Tibial artery (tissue), 4 donors: ENCODE data around the gene HAGHL.

Source experiments
- DNase-seq, 2 donors: peaks; one replicate each; pipeline ENCODE4 v3.0.0-alpha.2; 2019
- H3K27ac ChIP-seq, 2 donors: fragments of 200-600 bp; sonication (generic) in 1 of 2; 1 replicate in 1 of 2; 2 replicates in 1 of 2; pipeline ENCODE4 v1.5.1; 2018 to 2019; ENCODE audit warnings: mild to moderate bottlenecking in 1 of 2
- H3K27me3 ChIP-seq, 2 donors: fragments of 200-600 bp; sonication (generic) in 1 of 2; one replicate each; pipeline versions ENCODE4 v1.5.1 to v1.6.0; 2016 to 2019
- H3K36me3 ChIP-seq, 3 donors: fragments of 200-600 bp; sonication (generic) in 2 of 3; one replicate each; pipeline ENCODE4 v1.5.1; 2016 to 2019; ENCODE audit warnings: mild to moderate bottlenecking in 2 of 3
- H3K4me1 ChIP-seq, 4 donors: fragments of 200-600 bp; sonication (generic) in 2 of 4; 1 replicate in 3 of 4; 2 replicates in 1 of 4; pipeline ENCODE4 v1.5.1; 2016 to 2019
- H3K4me3 ChIP-seq, 2 donors: fragments of 200-600 bp; sonication (generic) in 1 of 2; 1 replicate in 1 of 2; 2 replicates in 1 of 2; pipeline ENCODE4 v1.5.1; 2018 to 2019; ENCODE audit warnings: mild to moderate bottlenecking in 2 of 2
- H3K9me3 ChIP-seq, 3 donors: fragments of 200-600 bp; sonication (generic) in 1 of 3; one replicate each; pipeline ENCODE4 v1.5.1; 2016 to 2019
- intact Hi-C: fragments of 100-400 bp; cut with DNase I; formaldehyde crosslinking; loops from one replicate; pipeline ENCODE4 v1.15.0; 2023; ENCODE audit warnings: low total_unique reads
- TF ChIP-seq, protein P1 (sequence below), 2 experiments: fragments of 200-600 bp in 1 of 2; fragments of 450-650 bp in 1 of 2; IDR thresholded peaks; one replicate each; pipeline ENCODE4 v1.5.1; 2017 to 2019; ENCODE audit warnings: antibody characterized with exemption in 2 of 2, mild to moderate bottlenecking in 1 of 2, moderate library complexity in 1 of 2

The HAGHL gene

DNA sequence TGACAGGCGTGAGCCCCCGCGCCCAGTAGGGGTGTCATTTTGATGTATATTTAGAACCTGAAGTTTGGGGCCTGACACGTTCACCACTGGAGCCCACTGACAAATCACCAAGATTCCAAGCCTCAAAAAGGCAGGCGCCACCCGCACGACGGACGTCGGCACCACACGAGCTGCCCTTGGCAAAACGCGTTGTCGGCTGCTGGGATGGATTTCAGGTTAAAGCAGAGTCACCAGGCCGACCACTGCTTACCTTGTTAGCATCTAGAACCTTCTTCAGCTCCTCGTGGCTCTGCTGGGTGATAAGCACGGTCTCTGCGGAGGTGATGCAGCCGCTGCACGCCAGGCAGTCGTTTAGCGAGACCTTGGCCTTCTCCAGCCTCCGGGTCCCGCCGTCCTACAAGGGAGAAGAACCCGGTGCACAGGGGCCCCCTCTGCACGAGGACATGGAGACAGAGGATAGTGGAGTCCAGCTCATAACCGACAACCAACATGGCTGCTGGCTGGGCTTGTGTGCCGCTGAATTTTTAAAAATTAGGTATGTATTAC is 10.1 kb downstream of the HAGHL start:
- intact Hi-C loops = loop anchor here (10.0 kb wide), 1 partner anchor 1488 kb away; the partner anchor contains the start of gene E4F1
- H3K4me3 ChIP-seq = no peak overlapping the region
- no peak overlapping the region for H3K27ac ChIP-seq
- TF ChIP-seq, protein P1, sequence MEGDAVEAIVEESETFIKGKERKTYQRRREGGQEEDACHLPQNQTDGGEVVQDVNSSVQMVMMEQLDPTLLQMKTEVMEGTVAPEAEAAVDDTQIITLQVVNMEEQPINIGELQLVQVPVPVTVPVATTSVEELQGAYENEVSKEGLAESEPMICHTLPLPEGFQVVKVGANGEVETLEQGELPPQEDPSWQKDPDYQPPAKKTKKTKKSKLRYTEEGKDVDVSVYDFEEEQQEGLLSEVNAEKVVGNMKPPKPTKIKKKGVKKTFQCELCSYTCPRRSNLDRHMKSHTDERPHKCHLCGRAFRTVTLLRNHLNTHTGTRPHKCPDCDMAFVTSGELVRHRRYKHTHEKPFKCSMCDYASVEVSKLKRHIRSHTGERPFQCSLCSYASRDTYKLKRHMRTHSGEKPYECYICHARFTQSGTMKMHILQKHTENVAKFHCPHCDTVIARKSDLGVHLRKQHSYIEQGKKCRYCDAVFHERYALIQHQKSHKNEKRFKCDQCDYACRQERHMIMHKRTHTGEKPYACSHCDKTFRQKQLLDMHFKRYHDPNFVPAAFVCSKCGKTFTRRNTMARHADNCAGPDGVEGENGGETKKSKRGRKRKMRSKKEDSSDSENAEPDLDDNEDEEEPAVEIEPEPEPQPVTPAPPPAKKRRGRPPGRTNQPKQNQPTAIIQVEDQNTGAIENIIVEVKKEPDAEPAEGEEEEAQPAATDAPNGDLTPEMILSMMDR (IDR thresholded peaks at IDR 0.05) = no peak
- no peak for DNase-seq
- H3K36me3 ChIP-seq = peaks cover 33 to 71% (median 59%) of the 10 kb centered on the region in 3 donors
- no peaks in the 10 kb centered on the region for H3K9me3 ChIP-seq
- H3K27me3 ChIP-seq = peaks cover 0 to 2% of the 10 kb centered on the region in 2 donors
- peaks cover 4 to 16% (median 16%) of the 10 kb centered on the region in 4 donors for H3K4me1 ChIP-seq

DNA sequence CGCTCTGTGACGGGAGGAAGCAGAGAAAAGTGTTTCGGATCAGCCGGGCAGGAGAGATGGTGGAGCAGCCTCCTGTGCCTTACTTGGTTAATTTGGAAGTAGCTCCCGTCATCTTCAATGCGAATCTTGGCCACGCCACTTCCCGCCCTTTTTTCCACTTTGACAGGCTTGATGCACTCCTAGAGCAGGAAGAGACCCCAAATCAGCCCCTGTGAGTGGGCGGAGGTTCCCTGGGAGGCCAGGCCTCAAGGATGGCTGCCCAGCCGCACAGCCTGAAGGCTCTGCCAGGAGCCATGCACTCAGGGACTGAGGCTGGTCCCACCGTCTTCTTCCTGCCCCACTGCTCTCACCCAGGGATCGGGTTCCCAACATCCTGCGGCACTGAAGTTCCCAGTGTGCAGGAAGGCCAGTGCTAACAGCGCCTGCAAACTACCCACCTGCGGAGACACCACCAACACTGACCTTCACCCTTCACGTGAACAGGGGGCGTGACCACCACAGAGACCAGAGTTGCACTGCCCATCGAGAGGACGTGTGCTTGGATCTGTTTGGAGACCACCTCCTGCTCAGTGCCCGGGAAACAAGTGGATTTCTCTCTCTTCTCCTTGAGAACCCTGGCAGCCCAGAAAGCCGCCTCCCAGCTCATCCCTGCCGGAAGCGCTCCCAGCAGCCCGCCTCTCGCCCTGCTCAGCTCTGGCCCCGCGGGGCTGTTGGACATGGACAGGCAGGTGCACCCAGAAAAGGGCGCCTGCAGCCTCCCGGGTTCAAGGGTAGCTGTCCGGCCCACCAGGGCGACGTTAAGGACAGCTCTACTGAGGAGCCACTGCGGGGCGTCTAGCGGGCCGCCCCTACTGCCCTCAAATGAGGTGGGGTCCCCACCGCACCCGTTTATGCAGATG is 12.9 kb downstream of the HAGHL start:
- Histone ChIP-seq H3K36me3 (peaks cover 19 to 43% (median 31%) of the 10 kb centered on the region in 3 donors), H3K4me3 (peak overlapping the region; percentile 71 to 88), H3K27me3 (peaks cover 0 to 22% of the 10 kb centered on the region in 2 donors), H3K27ac (peak overlapping the region; percentile 65 to 69), H3K4me1 (peaks cover 4 to 16% (median 16%) of the 10 kb centered on the region in 4 donors), H3K9me3 (no peaks in the 10 kb centered on the region)
- no peak for DNase-seq
- TF ChIP-seq, protein P1 (IDR thresholded peaks at IDR 0.05) = no peak
- intact Hi-C loops = loop anchor here (2.0 to 10.0 kb wide), 2 partner anchors 25 to 1485 kb away; partner anchors contain the start of genes E4F1 and METRN

DNA sequence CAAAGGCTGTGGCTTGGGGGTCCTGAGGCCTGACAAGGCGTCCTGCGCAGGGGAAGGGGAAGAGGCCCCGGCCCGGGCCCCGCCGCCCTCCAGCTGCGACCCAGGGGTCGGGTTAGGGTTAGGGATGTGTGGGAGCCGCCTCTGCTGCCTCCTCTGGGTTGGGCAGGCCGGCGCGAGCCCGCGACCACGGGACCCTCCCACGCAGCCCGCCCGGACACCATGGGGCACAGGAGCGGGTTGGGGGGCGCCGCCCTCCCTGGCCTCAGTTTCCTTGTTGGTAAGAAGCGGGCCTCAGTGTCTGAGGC is 13.5 kb downstream of the HAGHL start:
- Histone ChIP-seq H3K27ac (peak overlapping the region; percentile 65 to 69), H3K4me1 (peaks cover 4 to 16% (median 16%) of the 10 kb centered on the region in 4 donors), H3K4me3 (peak overlapping the region; percentile 71 to 88), H3K36me3 (peaks cover 19 to 37% (median 25%) of the 10 kb centered on the region in 3 donors), H3K9me3 (no peaks in the 10 kb centered on the region), H3K27me3 (peaks cover 0 to 22% of the 10 kb centered on the region in 2 donors)
- TF ChIP-seq, protein P1 (IDR thresholded peaks at IDR 0.05) = no peak
- no peak for DNase-seq
- intact Hi-C loops = loop anchor here (2.0 kb wide), 1 partner anchor 26 kb away; the partner anchor contains the start of gene METRN

DNA sequence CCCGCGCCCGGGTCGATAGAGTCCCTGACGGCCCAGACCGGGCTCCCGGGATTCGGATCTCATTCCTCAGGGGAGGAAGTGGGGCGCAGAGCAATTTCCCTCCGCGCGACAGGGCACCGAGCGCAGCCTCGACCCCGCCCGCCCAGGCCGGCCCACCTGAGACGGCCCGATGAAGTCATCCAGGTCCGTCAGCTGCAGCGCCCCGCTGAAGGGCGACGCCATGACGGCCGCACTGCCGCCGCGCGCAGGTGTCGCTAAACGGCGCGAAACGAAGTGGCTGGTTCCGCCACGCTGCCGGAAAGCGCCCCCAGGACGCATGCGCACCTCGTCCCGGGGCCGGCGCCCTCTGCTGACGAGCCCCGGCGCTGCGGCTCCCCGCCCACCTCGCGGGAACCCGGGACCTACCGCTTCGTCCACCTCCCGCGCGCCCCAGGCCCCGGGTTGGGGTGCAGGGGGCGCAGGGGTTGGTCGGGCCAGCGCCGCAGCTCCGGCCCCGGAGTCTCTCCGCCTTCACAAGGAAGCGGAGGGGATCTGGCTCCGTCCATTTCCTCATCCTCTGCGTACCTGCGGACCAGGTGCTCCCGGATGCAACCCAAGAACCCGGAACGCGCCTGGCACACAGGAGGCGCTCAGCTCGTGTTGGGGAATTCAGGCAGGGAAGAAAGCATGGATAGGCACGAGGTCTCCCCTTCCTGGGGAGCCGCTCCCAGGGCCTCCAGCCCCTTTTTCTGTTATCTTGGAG is 14.0 kb downstream of the HAGHL start, which contains the start of gene CIAO3:
Gene CIAO3, minus strand, starts transcription at position 234 of the 742 bp plus-strand sequence. Its CDS starts 12 bp downstream, at position 222.
- DNase-seq = peak; percentile 78 to 92
- H3K9me3 ChIP-seq = no peaks in the 10 kb centered on the region
- peaks cover 0 to 22% of the 10 kb centered on the region in 2 donors for H3K27me3 ChIP-seq
- H3K4me1 ChIP-seq = peaks cover 4 to 16% (median 16%) of the 10 kb centered on the region in 4 donors
- intact Hi-C loops = loop anchor here (2.0 kb wide), 1 partner anchor 26 kb away; the partner anchor contains the start of gene METRN
- peak within 1 kb of the TSS; percentile 65 to 69 for H3K27ac ChIP-seq
- H3K4me3 ChIP-seq = peak within 1 kb of the TSS; percentile 71 to 88
- peaks cover 14 to 31% (median 21%) of the 10 kb centered on the region in 3 donors for H3K36me3 ChIP-seq
- TF ChIP-seq, protein P1 (IDR thresholded peaks at IDR 0.05) = peak; percentile 93 to 95
